GM18909 (cell line): ENCODE measurements around the gene RHBDD1.

ENCODE experiments used
- ATAC-seq: cut with Tn5 transposase; IDR thresholded peaks from one replicate; pipeline ENCODE4 v1.9.1; 2021; ENCODE audit warnings: mild to moderate bottlenecking; ENCODE audit not compliant: unreplicated experiment, poor library complexity

Gene RHBDD1

DNA sequence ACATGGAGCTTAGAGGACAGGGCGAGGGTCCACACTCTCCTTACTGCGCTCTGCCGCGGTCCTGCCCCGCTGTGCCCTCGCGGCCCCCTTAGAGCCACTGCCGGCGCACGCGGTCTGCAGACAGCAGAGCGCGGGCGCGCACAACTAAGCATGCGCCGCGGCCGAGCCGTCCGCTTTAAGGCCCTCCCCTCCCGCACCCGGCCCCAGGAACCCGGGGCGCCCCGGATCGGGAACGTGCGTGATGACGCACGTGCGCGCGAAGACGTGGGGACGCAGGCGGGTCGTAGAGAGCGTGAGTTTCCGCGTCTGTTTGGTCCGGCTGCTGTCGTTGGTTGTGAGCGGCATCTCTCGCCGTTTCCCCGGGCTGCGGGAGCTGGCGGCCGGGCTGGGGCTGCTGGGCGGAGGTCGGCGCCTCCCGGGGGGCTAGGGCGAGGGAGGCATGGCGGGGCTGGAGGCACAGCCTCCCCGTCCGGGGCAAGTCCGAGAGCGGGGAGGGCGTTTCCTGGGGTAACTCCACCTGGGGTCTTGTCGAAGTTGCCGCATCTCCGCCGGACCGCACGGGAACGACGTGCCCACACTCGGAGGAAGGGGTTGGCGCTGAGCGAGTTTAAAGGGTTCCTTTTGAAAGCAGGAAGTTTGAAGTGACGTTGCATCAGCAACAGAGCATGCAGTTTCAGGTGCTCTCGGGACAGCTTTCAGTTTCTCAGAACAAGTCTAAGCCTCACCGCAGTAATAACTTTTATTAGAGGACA is at the start of gene RHBDD1:
Gene RHBDD1 (plus strand): TSS at position 259 of the 752 bp plus-strand sequence. CDS start 28,640 bp downstream, outside the sequence.
- ATAC-seq = peak; percentile 84

DNA sequence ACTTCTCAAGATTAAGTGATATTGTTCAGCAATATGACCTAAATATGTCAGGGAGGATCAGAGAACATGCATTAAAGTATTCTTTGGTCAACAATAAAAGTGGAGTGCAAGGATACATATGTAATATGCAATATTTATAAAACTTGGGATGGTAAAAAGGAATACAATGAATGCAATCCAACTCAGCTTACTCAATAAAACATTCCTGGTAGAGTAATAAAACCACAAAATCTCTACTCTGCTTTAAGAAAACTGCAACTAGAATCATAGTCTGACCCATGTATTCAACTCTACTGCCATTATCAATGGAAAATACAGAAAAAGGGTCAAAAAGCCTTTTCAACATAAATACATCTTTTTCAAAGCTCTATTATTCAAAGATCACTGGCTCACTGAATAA is 47.8 kb upstream of the RHBDD1 start:
- no peak for ATAC-seq

DNA sequence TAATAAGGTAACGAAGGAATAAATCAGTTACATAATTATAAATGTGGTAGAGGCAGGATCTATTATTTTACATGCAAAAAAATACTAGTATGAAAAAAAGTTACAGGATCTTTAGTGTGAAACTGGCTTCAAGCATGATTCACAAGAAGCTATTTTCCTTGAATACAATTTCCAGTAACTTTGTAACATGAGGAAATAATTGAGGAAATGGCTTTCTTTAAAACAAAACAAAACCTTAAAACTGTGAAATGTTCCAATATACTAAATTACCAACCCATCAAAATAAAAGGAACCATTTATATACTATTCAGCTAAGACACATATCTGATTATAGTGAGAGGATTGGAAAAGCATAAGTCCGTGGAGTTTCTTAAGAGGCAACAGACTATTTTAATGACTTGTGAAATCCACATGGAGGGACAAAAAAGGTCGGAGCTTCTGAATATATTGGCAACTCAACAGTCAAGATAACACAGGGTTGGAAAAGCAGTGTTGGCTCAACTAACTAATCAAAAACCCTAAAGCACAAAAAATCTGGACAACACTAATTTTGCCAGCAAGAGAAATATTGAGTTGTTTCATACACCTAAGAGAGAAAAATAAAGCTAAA is 46.9 kb upstream of the RHBDD1 start:
- no peak for ATAC-seq

DNA sequence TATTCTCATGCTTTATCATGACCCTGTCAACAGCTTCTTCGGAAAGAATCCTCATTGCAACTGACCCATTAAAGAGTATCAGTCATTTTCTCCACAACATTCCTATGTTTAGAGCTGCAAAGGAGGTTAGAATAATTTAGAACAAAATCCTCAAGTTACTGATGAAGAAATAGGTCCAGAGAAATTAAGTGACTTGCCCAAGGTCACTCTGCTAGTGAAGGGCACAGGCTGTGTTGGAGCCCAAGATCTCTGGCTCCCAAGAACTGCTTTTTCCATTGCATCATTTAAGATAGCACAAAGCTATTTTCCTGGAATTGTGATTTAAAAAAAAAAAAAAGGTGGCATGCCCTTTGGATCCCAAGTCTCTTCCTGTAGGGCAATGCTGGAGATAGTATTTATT is 45.8 kb upstream of the RHBDD1 start:
- ATAC-seq = no peak

DNA sequence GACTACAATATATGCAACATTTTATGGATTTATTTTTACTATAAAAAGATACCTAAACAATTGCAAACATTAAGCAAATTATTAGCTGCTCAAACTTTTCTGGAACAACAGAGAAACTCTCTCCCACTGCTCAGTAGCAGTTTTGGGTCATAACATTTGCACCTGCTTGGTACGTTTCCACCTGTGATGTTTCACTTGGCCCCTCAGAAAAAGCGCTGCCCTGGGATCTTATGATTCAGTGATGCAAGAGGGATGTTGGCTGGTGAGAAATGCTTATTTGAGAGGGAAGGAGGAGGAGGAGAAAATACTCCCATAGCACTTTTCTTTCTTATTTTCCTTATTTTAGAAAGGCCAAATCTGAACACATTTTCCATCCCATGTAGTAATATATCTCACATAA is 45.4 kb upstream of the RHBDD1 start:
- ATAC-seq = no peak

GRCh38 chr2:226791056-226791486 is 44.8 kb upstream of the RHBDD1 start:
- peak; percentile 68 for ATAC-seq

- ATAC-seq = peak; percentile 98
These were observed 44.3 kb upstream of the RHBDD1 start for GRCh38 chr2:226791487-226792081.

DNA sequence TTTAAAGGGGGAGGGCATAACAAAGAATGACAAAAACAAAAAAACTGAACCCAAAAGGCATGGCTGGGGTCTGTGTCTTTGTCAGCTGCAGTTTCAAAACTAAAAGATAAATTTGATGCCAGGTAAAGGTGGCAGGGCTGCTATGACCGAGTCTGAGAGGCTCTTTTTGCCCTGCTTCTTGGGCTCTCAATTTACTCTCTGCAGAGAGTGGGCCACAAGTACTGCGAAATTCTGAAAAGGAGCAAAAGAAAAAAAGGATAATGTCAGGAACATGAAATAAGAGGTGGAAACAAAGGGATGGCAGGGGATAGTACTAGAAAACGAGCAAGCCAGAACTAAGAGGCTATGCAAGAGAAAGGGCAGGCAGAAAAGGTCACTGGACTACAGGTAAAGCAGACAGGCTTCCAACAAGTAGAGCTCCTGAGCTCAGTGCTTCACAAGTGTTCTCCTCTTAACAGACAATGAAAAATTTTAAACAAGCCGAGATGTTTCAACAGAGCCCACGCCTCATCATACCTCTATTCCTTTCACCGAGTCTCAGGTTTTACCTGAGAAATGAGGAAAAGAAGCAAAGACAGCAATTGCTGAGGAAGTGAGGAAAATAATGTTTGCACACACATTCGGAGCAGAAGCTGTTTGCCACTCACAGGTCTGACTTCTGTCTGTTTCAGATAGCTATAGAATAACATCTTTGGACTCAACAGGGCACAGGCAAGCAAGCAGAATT is 43.5 kb upstream of the RHBDD1 start:
- no peak for ATAC-seq

DNA sequence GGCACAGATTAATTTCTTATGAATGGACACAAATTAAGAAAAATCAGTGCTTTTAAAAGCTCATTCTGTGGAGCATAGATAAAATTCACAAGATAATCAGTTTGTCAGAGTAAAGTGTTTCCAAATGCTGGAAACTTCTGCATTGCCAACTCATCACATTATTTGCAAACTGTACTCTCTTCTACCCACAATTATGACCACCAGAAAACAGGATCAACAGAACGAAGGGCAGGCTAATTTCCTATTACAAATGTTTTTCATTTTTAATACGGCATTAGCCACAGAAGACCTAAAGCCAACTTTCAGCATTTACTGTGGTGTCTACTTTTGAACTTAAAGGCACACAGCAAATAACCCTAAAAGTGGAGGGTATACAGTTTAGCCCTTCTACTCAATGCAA is 42.2 kb upstream of the RHBDD1 start:
- ATAC-seq = no peak

DNA sequence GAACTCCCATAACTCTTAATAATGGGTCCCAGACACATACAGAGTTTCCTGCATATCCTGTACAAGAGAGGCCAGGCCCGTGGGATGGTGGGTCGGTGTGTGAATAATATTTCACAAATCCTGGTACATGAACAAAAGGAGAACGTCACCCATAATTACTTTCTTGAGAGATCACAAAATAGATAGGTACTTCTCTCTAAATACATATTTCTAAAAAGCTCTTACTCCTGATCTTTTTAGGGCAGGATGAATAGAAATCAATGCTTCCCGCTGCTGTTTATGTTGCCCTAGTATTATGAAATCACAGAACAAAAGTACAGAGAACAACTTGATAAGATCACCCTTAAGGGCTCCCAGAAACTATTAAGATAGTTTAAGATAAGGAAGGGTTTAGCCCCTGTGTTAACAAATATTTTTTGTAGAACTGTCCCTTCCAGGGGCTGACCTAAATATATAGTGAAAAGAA is 41.6 kb upstream of the RHBDD1 start:
- no peak for ATAC-seq

GRCh38 chr2:226794751-226795171 is 41.1 kb upstream of the RHBDD1 start:
- no peak for ATAC-seq

DNA sequence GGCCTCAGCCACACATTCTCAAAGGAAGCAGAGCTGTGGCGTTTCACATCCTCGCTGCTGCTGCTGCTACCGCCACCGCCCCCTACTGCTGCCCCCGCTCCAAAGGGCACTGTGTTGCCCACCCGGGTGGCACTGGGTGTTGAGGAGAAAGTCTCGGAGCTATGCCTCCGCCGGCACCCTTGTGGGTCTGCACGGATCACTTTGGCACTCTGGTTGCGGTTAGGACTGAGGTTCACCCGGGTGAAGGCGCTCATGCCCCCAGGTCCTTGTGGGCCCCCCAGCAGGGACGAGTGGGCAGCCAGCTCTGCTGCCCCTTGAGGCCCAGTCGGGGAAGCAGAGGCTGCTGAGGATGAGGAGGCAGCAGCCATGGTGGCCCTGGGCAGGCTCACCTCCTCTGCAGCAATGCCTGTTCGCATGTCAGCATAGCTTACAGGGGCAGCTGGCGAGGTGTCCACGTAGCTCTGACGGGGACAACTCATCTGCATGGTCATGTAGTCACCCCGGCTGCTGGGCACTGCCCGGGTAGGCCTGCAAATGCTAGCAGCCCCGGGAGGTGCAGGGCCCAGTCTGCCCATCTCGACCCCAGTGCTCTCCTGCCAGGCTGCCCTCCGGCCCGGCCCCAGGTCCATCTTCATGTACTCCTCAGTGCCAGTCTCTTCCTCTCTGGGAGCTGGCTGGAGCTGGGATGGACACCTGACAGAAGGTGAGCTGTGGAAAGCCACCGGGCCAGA is 40.4 kb upstream of the RHBDD1 start:
- ATAC-seq = no peak

- no peak for ATAC-seq
These were observed 39.6 kb upstream of the RHBDD1 start for GRCh38 chr2:226796012-226796839.

- no peak for ATAC-seq
These were observed 39.0 kb upstream of the RHBDD1 start for GRCh38 chr2:226796840-226797288.

DNA sequence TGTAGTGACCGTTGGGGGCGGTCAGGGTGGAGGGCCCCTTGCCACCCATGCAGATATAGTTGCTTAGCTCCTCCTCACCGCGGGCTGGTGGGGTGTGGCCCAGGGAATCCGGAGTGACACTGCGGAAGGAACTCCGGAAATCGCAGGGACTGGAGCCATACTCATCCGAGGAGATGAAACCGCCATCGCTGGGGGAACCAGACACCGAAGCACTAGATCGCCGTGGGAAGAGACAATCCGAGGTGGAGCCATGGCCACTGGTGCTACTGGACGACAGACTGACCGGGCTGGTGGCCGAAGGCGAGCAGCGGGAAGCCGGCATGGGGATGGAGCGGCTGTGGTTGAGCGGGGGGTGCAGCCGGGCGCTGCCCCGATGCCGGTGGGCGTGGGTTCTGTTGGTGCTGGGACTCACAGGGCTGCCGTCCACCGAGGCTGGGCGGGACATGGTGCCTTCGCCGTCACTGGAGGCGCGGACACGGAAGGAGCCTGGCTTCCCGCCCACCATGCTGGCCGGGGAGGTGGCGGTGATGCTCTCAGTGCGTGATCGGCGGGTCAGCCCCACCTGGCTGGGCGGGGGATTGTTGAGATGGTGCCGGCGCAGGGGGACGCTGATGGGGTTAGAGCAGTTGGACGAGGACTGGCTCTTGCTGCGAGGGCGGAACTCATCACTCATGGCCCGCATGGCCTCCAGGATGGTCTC is 38.4 kb upstream of the RHBDD1 start:
- no peak for ATAC-seq

DNA sequence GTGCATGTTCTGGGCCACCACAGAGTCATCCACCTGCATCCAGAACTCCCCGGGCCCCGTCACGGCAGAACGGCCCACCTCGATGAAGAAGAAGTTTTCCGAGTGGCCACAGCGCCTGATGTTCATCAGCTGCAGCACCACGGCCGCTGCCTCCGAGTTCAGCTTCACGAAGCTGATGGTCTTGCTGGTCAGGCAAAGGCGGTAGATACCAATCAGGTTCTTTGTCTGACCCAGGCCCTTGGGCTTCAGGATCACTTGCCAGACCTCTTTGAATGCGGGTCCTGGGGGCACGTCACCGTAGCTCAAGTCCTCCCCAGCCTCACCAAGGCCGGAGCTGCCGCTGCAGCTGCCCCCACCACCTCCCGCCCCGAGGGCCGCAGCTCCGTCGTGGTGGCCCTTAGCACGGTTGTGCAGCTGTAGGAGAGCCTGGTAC is 37.8 kb upstream of the RHBDD1 start:
- no peak for ATAC-seq

- peak; percentile 24 for ATAC-seq
These were observed 37.2 kb upstream of the RHBDD1 start for GRCh38 chr2:226798422-226799210.
